Tibial nerve (tissue), 4 donors: Measurements from ENCODE around the gene ARHGEF37.

ENCODE experiments used
- EP300 ChIP-seq, 2 donors: sonication (generic); formaldehyde crosslinking; IDR thresholded peaks; one replicate each; pipeline ENCODE4 v1.6.1; 2017; ENCODE audit warnings: antibody characterized with exemption in 2 of 2, mild to moderate bottlenecking in 1 of 2
- POLR2A ChIP-seq, 2 donors: fragments of 450-650 bp; IDR thresholded peaks; one replicate each; pipeline ENCODE4 v1.6.1; 2017; ENCODE audit warnings: antibody characterized with exemption in 2 of 2, mild to moderate bottlenecking in 2 of 2, moderate library complexity in 2 of 2
- TF ChIP-seq, protein P1 (sequence below), 5 experiments: fragments of 200-600 bp in 3 of 5; fragments of 450-650 bp in 2 of 5; sonication (generic) in 3 of 5; IDR thresholded peaks; one replicate each; pipeline ENCODE4 v1.5.1; 2016 to 2019; ENCODE audit warnings: antibody characterized with exemption in 5 of 5, mild to moderate bottlenecking in 3 of 5, moderate library complexity in 2 of 5

DNA sequence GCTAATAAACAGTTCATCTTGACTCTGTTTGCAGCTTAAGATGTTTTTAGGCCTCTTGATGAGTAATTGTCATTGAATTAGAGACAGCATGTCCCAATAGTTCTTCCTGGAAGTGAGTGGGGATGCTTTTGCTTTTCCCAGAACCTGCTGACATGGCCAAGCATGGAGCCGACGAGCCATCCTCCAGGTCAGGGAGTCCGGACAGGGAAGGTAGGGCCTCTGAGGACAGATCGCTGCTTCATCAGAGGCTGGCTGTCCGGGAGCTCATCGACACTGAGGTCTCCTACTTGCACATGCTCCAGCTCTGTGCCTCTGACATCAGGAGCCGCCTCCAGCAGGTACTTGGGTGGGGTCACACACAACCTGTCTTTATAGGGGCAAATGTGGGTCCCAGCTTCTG, 16.3 kb downstream of the ARHGEF37 start:
- TF ChIP-seq, protein P1, sequence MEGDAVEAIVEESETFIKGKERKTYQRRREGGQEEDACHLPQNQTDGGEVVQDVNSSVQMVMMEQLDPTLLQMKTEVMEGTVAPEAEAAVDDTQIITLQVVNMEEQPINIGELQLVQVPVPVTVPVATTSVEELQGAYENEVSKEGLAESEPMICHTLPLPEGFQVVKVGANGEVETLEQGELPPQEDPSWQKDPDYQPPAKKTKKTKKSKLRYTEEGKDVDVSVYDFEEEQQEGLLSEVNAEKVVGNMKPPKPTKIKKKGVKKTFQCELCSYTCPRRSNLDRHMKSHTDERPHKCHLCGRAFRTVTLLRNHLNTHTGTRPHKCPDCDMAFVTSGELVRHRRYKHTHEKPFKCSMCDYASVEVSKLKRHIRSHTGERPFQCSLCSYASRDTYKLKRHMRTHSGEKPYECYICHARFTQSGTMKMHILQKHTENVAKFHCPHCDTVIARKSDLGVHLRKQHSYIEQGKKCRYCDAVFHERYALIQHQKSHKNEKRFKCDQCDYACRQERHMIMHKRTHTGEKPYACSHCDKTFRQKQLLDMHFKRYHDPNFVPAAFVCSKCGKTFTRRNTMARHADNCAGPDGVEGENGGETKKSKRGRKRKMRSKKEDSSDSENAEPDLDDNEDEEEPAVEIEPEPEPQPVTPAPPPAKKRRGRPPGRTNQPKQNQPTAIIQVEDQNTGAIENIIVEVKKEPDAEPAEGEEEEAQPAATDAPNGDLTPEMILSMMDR (IDR thresholded peaks at IDR 0.05) = no peak
- TF ChIP-seq EP300 (IDR thresholded peaks at IDR 0.05) = no peak
- TF ChIP-seq POLR2A (IDR thresholded peaks at IDR 0.05) = no peak
